ENCODE data around the gene MYH4.

Gene MYH4

DNA sequence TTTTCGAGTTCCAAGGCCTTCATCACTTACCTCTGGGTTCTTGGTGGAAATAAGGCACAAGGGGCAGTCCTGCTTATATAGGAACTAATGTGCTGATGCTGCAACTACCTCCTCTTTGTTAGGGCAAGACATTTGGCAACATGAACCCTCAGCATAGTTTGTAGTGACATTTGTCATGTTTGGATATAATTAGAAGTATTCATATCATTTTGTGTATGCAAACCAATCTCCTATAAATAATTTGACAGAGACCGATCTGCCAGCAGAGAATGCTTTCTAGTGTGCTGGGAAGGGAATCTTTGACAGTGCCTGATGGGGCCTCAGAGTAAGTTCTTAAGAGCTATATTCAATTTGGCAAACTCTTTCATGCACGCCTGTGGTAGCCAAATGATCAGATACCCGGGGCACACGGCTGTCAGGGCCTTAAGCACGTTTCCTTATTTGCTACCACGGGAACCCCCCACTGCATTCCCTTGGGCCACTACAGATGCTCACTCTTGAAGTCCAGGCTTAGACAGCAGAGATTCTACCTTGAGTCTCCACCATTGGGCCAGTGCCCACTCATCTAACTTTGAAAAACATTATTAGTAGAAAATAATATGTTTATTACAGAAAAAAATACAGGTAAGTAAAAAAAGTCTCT, 47.3 kb downstream of the MYH4 start, which contains the start of gene MYH8:
Gene MYH8 (minus strand): TSS at position 51 of the 643 bp plus-strand sequence. CDS start 1,723 bp downstream, outside the sequence.
- no peak for DNase-seq

DNA sequence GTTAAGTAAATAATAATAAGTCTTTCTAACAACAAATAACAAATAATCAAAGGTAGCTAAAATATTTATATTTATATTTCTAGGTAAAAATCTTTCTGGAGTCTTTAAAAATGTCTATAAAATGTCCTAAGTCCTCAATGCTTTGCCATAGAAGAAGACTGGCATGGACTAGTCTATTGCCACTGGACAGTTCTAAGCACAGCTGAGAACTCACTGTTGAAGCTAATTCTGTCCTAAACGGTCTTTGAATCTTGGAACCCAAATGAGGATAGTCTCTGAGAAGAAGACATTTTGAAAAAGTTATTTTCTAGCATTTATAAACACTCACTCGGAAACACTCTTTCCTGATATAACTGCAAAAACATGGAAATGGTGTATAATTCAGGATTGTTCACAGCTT, 48.1 kb downstream of the MYH4 start:
- no peak for DNase-seq

DNA sequence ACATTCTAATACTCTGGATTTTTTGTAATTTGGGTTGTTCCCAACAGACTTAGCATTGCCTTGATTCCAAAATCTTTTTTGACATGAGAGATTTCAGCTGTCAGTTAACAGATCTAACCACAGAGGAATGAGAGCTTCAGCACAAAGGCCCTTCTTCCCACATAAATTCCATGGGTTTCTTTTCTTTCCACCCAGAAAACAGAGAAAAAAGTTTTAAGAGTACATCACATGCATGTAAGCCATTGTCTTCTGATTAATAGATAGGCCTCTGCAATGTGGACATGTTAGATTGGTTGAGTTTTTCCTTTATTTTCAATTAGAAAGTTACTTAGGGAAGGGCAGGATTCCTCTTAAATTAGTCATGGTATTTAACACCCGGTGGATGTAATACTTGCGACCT, 48.5 kb downstream of the MYH4 start:
- no peak for DNase-seq

DNA sequence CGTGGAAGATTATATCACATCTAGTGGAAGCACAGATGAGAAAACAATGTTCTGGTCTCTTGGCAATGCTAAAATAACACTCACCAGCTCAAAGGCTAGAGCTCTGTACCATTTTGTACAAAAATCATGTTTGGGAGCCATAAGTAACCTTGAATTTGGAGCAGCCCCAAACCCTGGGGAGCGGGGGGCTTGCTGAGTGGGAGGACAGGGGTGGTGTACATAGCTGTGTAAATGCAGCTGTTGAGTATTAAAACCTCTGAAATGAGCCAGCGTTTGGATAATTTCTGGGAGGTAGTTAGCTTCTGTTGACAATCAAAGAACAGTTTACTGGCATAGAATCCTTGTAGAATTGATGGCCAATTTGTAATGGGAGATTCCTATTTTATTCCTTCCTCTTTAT, 51.9 kb downstream of the MYH4 start:
- no peak for DNase-seq

GRCh38 chr17:10415161-10415560, 54.2 kb downstream of the MYH4 start:
- DNase-seq, result no peak

- no peak for DNase-seq
Measured at GRCh38 chr17:10403589-10403988, 65.8 kb downstream of the MYH4 start.

DNA sequence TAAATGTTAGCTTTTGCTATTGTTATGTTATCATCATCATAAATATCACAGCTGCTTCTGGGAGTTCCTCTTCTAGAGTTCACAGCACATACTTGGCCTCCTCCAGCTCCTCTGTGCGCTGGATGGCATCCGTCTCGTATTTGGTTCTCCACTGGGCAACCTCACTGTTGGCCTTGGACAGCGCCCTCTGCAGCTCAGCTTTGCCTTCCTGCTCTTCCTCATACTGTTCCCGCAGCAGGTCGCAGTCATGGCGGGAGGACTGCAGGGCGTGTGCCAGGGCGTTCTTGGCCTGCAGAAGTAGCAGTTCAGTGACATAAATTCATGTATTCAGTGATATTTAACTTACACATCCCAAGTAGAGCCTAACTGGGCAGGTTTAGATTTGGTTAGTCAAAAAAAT, 71.0 kb downstream of the MYH4 start:
- no peak for DNase-seq

- DNase-seq, result no peak
Measured at GRCh38 chr17:10396524-10397163, 72.7 kb downstream of the MYH4 start.

DNA sequence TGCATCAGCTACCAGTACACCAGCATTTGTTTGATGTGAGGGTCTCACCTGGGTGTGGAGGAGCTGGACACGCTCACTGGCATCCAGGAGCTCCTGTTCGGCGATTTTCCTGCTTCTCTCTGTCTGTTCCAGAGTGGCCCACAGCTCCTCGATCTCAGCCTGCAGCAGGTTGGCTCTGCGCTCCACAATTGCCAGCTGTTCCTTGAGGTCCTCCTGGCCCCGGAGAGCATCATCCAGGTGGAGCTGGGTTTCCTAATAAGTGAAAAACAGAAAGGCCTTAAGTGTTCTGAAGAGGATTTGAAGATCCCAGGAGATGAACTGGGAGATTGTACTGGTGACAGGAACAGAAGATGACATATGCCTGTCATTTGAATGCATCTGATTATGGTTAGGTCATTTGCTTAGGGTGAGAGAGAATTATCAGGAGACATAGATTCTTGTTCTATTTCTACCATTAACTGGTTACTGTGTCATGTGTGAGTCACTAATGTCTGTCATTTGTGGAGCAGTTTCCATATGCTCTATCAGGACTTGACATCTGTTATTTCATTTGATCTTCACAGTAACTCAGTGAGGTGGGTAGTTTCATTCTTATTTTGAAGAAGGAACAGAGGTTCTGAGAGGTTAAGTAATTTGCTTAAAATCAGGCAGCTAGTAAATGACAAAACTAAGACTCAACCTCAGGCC, 75.0 kb downstream of the MYH4 start:
- no peak for DNase-seq
